HUES48 (cell line): Measurements from ENCODE around the gene MUC22.
A peak's percentile ranks its signal among the peaks of the same experiment; 100 is the strongest.
"Not testable (repeated sequence)": the region's sequence is repeated elsewhere in the genome, so short reads cannot be mapped to it uniquely, and the experiment has no call there.

Experiments
- H3K27ac ChIP-seq: one replicate; pipeline ENCODE4 v1.7.0; 2013; ENCODE audit warnings: low read depth, low read length, inconsistent platforms
- H3K27me3 ChIP-seq: 2 replicates; pipeline ENCODE4 v1.6.1; 2013; ENCODE audit warnings: mild to moderate bottlenecking, low read length; ENCODE audit not compliant: control insufficient read depth, insufficient read depth
- H3K36me3 ChIP-seq: 2 replicates; pipeline ENCODE4 v1.6.1; 2013; ENCODE audit warnings: low read length; ENCODE audit not compliant: control insufficient read depth, insufficient read depth
- H3K4me1 ChIP-seq: 2 replicates; pipeline ENCODE4 v1.6.1; 2013; ENCODE audit warnings: mild to moderate bottlenecking, low read length; ENCODE audit not compliant: control insufficient read depth, insufficient read depth
- H3K4me3 ChIP-seq: 2 replicates; pipeline ENCODE4 v1.5.1; 2013; ENCODE audit warnings: mild to moderate bottlenecking, low read depth, low read length
- H3K9ac ChIP-seq: 2 replicates; pipeline ENCODE4 v1.6.1; 2013; ENCODE audit warnings: mild to moderate bottlenecking, low read depth, low read length, moderate library complexity
- H3K9me3 ChIP-seq: 2 replicates; pipeline ENCODE4 v1.6.1; 2013; ENCODE audit warnings: low read length; ENCODE audit not compliant: control insufficient read depth, insufficient read depth

The MUC22 gene

GRCh38 chr6:31063906-31064435 is 53.7 kb downstream of the MUC22 start:
- Histone ChIP-seq H3K36me3 (no peaks in the 10 kb centered on the region), H3K27ac (no peak overlapping the region), H3K4me3 (no peak overlapping the region), H3K27me3 (no peaks in the 10 kb centered on the region), H3K9ac (no peak overlapping the region), H3K9me3 (no peaks in the 10 kb centered on the region), H3K4me1 (no peaks in the 10 kb centered on the region)

GRCh38 chr6:31065556-31065955 is 55.3 kb downstream of the MUC22 start:
- Histone ChIP-seq H3K4me1 (peaks cover 4% of the 10 kb centered on the region), H3K27me3 (no peaks in the 10 kb centered on the region), H3K27ac (no peak overlapping the region), H3K36me3 (no peaks in the 10 kb centered on the region), H3K4me3 (no peak overlapping the region), H3K9me3 (no peaks in the 10 kb centered on the region), H3K9ac (no peak overlapping the region)

- H3K36me3 ChIP-seq, H3K27ac ChIP-seq, H3K9ac ChIP-seq, H3K27me3 ChIP-seq, H3K9me3 ChIP-seq, H3K4me3 ChIP-seq: not testable (repeated sequence)
- peaks cover 11% of the 10 kb centered on the region for H3K4me1 ChIP-seq
Measured at GRCh38 chr6:31067028-31067427, 56.8 kb downstream of the MUC22 start.

- H3K9me3 ChIP-seq, H3K4me3 ChIP-seq, H3K27me3 ChIP-seq, H3K27ac ChIP-seq, H3K36me3 ChIP-seq, H3K9ac ChIP-seq: not testable (repeated sequence)
- H3K4me1 ChIP-seq, result peaks cover 11% of the 10 kb centered on the region
Measured at GRCh38 chr6:31067891-31068668, 57.8 kb downstream of the MUC22 start.

DNA sequence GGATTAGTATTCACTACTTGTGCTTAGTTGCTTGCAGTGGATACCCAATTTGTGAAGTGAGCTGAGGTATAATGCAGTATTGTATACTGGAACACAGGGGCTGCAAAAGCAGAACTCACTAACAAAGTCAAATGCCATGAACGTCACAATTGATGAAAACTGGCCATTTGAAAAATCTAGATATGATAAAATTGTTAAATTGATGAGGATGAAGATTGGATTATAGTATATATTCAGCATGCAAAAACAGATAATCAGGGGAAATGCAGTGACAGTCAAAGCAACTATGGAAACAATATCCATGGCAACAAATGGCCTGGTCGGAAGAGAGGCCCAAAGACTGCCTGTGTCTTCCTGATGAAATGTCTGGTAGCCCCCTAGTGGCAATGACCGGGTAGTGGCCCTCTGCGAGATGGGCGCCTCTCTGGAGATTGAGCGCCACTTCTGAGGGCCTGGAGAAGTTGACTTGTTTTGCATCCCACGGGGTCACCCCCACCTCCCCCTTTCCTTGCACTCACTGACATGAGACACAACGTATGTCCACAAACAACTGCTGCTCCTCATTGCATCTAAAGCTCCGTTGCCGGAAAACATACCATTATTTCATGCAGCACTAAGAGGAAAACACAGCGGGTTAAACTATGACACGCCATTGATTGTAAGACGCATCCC is 58.5 kb downstream of the MUC22 start:
- no peaks in the 10 kb centered on the region for H3K27me3 ChIP-seq
- H3K9ac ChIP-seq, result no peak overlapping the region
- peaks cover 11% of the 10 kb centered on the region for H3K4me1 ChIP-seq
- no peak overlapping the region for H3K4me3 ChIP-seq
- H3K27ac ChIP-seq, result no peak overlapping the region
- H3K9me3 ChIP-seq, result no peaks in the 10 kb centered on the region
- H3K36me3 ChIP-seq, result no peaks in the 10 kb centered on the region

DNA sequence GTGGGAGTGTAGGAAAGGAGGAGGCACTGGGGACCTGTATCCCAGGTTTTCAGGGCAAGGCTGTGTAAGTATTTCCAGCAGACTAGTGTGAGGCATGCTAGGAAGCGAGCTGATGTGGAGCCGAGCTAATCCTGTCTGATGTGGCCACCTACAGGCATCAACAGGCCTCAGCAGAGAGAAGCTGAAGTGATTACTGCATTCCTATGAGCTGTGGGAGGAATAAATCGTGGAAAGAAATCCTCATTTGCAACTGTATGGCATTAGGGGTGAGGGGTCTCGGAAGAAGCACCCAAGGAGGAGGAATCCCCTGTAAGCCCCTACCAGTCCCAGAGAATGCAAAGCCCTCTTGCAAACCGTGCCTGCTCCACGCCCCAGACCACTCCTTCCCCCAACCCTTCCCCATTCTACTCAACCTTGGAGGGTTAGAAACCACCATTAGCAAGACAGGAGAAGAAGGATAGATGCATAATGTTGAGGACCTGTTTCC is 60.5 kb downstream of the MUC22 start:
- Histone ChIP-seq H3K4me1 (peaks cover 16% of the 10 kb centered on the region), H3K4me3 (no peak overlapping the region), H3K9me3 (no peaks in the 10 kb centered on the region), H3K27me3 (no peaks in the 10 kb centered on the region), H3K36me3 (no peaks in the 10 kb centered on the region), H3K27ac (peak overlapping the region; percentile 91), H3K9ac (no peak overlapping the region)

GRCh38 chr6:31074401-31074800 is 64.1 kb downstream of the MUC22 start:
- H3K9ac ChIP-seq, result no peak overlapping the region
- H3K27me3 ChIP-seq, result no peaks in the 10 kb centered on the region
- H3K4me1 ChIP-seq, result peaks cover 16% of the 10 kb centered on the region
- no peaks in the 10 kb centered on the region for H3K36me3 ChIP-seq
- H3K9me3 ChIP-seq, result no peaks in the 10 kb centered on the region
- H3K4me3 ChIP-seq, result no peak overlapping the region
- H3K27ac ChIP-seq, result no peak overlapping the region

GRCh38 chr6:31075528-31075927 is 65.3 kb downstream of the MUC22 start:
- H3K4me3 ChIP-seq, result no peak overlapping the region
- no peaks in the 10 kb centered on the region for H3K27me3 ChIP-seq
- no peak overlapping the region for H3K27ac ChIP-seq
- peaks cover 15% of the 10 kb centered on the region for H3K4me1 ChIP-seq
- no peaks in the 10 kb centered on the region for H3K9me3 ChIP-seq
- no peaks in the 10 kb centered on the region for H3K36me3 ChIP-seq
- H3K9ac ChIP-seq, result no peak overlapping the region

GRCh38 chr6:31076611-31077010 is 66.3 kb downstream of the MUC22 start:
- Histone ChIP-seq H3K27me3 (no peaks in the 10 kb centered on the region), H3K4me3 (no peak overlapping the region), H3K9ac (no peak overlapping the region), H3K36me3 (no peaks in the 10 kb centered on the region), H3K9me3 (no peaks in the 10 kb centered on the region), H3K4me1 (0 out of 2 replicates have a peak, but pooled peaks cover 8% of the 10 kb centered on the region), H3K27ac (no peak overlapping the region)

- no peak overlapping the region for H3K9ac ChIP-seq
- 0 out of 2 replicates have a peak, but pooled peaks cover 8% of the 10 kb centered on the region for H3K4me1 ChIP-seq
- no peak overlapping the region for H3K4me3 ChIP-seq
- H3K27ac ChIP-seq, result no peak overlapping the region
- H3K9me3 ChIP-seq, result no peaks in the 10 kb centered on the region
- no peaks in the 10 kb centered on the region for H3K27me3 ChIP-seq
- H3K36me3 ChIP-seq, result no peaks in the 10 kb centered on the region
Measured at GRCh38 chr6:31079656-31080261, 69.5 kb downstream of the MUC22 start.

- Histone ChIP-seq H3K4me1 (0 out of 2 replicates have a peak, but pooled peaks cover 7% of the 10 kb centered on the region), H3K4me3 (no peak overlapping the region), H3K27me3 (no peaks in the 10 kb centered on the region), H3K9me3 (no peaks in the 10 kb centered on the region), H3K9ac (no peak overlapping the region), H3K27ac (no peak overlapping the region), H3K36me3 (no peaks in the 10 kb centered on the region)
Measured at GRCh38 chr6:31081872-31082271, 71.6 kb downstream of the MUC22 start.
